ENCODE data around the gene ATP2B2. TPM values are rescaled to one million over a fixed set of nuclear protein-coding genes. Genes with fewer than 3 reads are reported as not detected.

ATP2B2 gene
- total and polyA plus RNA-seq, 2 donors (not counting 1 experiment from before 2014, with no cell fraction given): not detected

DNA sequence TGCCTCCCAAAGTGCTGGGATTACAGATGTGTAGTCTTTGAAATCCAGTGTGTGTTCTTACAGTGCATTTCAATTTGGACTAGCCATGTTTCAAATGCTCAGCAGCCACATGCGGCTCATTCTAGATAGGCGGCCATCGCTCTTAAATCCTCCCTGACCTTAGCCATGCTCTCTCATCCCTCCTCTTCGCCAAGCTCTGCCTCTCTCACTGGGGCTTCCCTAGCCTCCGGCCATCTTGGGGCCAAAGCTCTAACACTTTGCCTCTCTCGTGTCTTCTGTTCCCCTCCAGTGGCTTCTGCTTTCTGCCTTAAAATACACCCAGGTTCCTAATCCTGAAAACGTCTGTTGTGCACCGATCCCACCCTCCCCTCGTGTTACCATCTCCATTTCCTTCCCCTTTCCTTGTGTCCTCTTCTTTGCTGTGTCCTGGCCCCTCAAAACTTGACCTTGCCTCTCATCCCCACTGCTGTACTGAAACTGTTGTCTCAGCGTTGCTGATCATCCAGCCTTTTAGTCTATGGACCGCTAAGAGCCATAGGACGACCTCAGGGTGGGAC is 211.3 kb downstream of the ATP2B2 start:
- no peak for DNase-seq
- H3K4me2 ChIP-seq (replicated peaks; ENCODE audit: low read depth, low read length, poor library complexity, severe bottlenecking): peak overlapping the region; percentile 0
- Mint-ChIP-seq H3K9me3 (ENCODE audit: insufficient read depth) (no peaks in the 10 kb centered on the region), H3K27me3 (no peaks in the 10 kb centered on the region), H3K27ac (peak overlapping the region; percentile 75), H3K4me3 (peak overlapping the region; percentile 30), H3K4me1 (peaks cover 38% of the 10 kb centered on the region)
- WGBS (ENCODE audit: insufficient coverage): 62% methylated on average over 11 of the region's 12 CpGs
- no peak overlapping the region for H3K4me3 ChIP-seq (ENCODE audit: control extremely low read depth in 1 of 5, extremely low read depth in 1 of 5, insufficient read depth in 1 of 5, low read depth in 2 of 5, low read length in 4 of 5)
- H3K79me2 ChIP-seq (ENCODE audit: control insufficient read depth, insufficient read depth, low read length): peaks cover 10% of the 10 kb centered on the region
- H3K27me3 ChIP-seq (replicated peaks in 1 of 4; ENCODE audit: control extremely low read depth in 1 of 4, control insufficient read depth in 3 of 4, insufficient read depth in 4 of 4, low read length in 3 of 4): no peaks in the 10 kb centered on the region
- ChIA-PET CTCF (no interaction called here), POLR2A (interaction anchor here (0.6 kb wide), 1 partner anchor 80 kb away, joined by 3 read pairs; no protein-coding TSS in a partner anchor)
- H3K4me1 ChIP-seq (ENCODE audit: control insufficient read depth in 2 of 2, insufficient read depth in 2 of 2, low read length in 2 of 2): peaks cover 27 to 31% of the 10 kb centered on the region in 2 donors
- H3K9me3 ChIP-seq (ENCODE audit: control extremely low read depth in 1 of 3, control insufficient read depth in 2 of 3, insufficient read depth in 1 of 3, low read length in 2 of 3): no peaks in the 10 kb centered on the region
- H2AFZ ChIP-seq (ENCODE audit: insufficient read depth, low read depth, low read length, poor library complexity, severe bottlenecking): no peak overlapping the region
- H3K27ac ChIP-seq (ENCODE audit: low read length in 2 of 2): no peak overlapping the region
- H3K36me3 ChIP-seq (replicated peaks in 1 of 2; ENCODE audit: control extremely low read depth in 1 of 2, control insufficient read depth in 1 of 2, extremely low read depth in 1 of 2, insufficient read depth in 2 of 2, low read length in 1 of 2): peaks cover 0 to 5% of the 10 kb centered on the region in 2 experiments
- no peaks in the 10 kb centered on the region for H4K20me1 ChIP-seq (ENCODE audit: control insufficient read depth, insufficient read depth, low read length, poor library complexity, severe bottlenecking)
- H3K9ac ChIP-seq (ENCODE audit: low read length): no peak overlapping the region
- intact Hi-C loops (cut with micrococcal nuclease): no loop called here
- TF ChIP-seq, protein P1, sequence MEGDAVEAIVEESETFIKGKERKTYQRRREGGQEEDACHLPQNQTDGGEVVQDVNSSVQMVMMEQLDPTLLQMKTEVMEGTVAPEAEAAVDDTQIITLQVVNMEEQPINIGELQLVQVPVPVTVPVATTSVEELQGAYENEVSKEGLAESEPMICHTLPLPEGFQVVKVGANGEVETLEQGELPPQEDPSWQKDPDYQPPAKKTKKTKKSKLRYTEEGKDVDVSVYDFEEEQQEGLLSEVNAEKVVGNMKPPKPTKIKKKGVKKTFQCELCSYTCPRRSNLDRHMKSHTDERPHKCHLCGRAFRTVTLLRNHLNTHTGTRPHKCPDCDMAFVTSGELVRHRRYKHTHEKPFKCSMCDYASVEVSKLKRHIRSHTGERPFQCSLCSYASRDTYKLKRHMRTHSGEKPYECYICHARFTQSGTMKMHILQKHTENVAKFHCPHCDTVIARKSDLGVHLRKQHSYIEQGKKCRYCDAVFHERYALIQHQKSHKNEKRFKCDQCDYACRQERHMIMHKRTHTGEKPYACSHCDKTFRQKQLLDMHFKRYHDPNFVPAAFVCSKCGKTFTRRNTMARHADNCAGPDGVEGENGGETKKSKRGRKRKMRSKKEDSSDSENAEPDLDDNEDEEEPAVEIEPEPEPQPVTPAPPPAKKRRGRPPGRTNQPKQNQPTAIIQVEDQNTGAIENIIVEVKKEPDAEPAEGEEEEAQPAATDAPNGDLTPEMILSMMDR (IDR thresholded peaks at IDR 0.05): no peak
- no peak for TF ChIP-seq EZH2 (IDR thresholded peaks at IDR 0.05; ENCODE audit: borderline replicate concordance, insufficient read depth, low read depth, low read length, poor library complexity, severe bottlenecking)
- ATAC-seq (ENCODE audit: low read depth): no peak

Measured in B cell (primary cell).